GM12878 (cell line): ENCODE results near the gene DHX57. TPM values are rescaled to one million over a fixed set of nuclear protein-coding genes. Genes with fewer than 3 reads are reported as not detected.

Source experiments
- ATAC-seq: fragments of 200-7000 bp; cut with Tn5 transposase; 3 replicates; pipeline ENCODE4 v1.9.1; 2020; ENCODE audit warnings: mild to moderate bottlenecking, moderate library complexity
- BruUV-seq: library from RNA; stranded (reverse); fragments of 400-500 nt; replicated peaks from 2 replicates; lab custom pipeline; 2021; lab: Mats Ljungman, UMichigan
- CTCF ChIA-PET: fragments of 300-600 bp; sonication (Branson Sonifier 250); formaldehyde crosslinking; extraction: SDS; loops from one replicate; lab custom pipeline; 2021; ENCODE audit warnings: inconsistent platforms; lab: Yijun Ruan, JAX
- POLR2A ChIA-PET: fragments of 350-600 bp; formaldehyde crosslinking; extraction: SDS; loops from one replicate; lab custom pipeline; 2021; ENCODE audit warnings: inconsistent platforms; lab: Charles Lee
- RAD21 ChIA-PET: fragments of 300-600 bp; sonication (Branson Sonifier 250); formaldehyde crosslinking; loops from one replicate; lab custom pipeline; 2023; ENCODE audit warnings: antibody characterized with exemption; ENCODE audit not compliant: unreplicated experiment; lab: Charles Lee
- SMC1A ChIA-PET: fragments of 300-600 bp; sonication (Branson Sonifier 250); formaldehyde crosslinking; loops from one replicate; lab custom pipeline; 2023; ENCODE audit not compliant: unreplicated experiment, uncharacterized antibody; lab: Charles Lee
- DNase-seq: peaks from one replicate; pipeline ENCODE4 v3.0.0-alpha.2; 2011; ENCODE audit warnings: low read depth, low spot score
- FAIRE-seq: peaks from 3 replicates; lab custom pipeline; 2011; peaks lifted over from hg19 to GRCh38; lab: Jason Lieb, UNC
- H2AFZ ChIP-seq: 2 replicates; pipeline ENCODE4 v1.6.0; 2011; ENCODE audit warnings: low read depth, low read length, control low read depth; ENCODE audit not compliant: control insufficient read depth
- H3K27ac ChIP-seq: 2 replicates; pipeline ENCODE4 v1.5.1; 2011; ENCODE audit warnings: control low read depth; ENCODE audit not compliant: control insufficient read depth, insufficient read depth
- H3K27me3 ChIP-seq, 2 experiments: replicated peaks in 1 of 2; 2 replicates each; pipeline versions ENCODE4 v1.6.0 to v1.6.1; 2011; ENCODE audit warnings: low read length in 1 of 2; ENCODE audit not compliant: control insufficient read depth in 2 of 2, insufficient read depth in 2 of 2
- H3K36me3 ChIP-seq, 2 experiments: 2 replicates each; pipeline ENCODE4 v1.5.1; 2011; ENCODE audit warnings: low read length in 1 of 2; ENCODE audit not compliant: control insufficient read depth in 2 of 2, insufficient read depth in 2 of 2
- H3K4me1 ChIP-seq: 2 replicates; pipeline ENCODE4 v1.6.1; 2011; ENCODE audit warnings: mild to moderate bottlenecking, low read length, moderate library complexity, mixed read lengths; ENCODE audit not compliant: control insufficient read depth, insufficient read depth
- H3K4me2 ChIP-seq: 2 replicates; pipeline ENCODE4 v1.6.0; 2011; ENCODE audit warnings: control low read depth; ENCODE audit not compliant: control insufficient read depth, insufficient read depth
- H3K4me3 ChIP-seq: fragments of 200-600 bp; sonication (generic); 2 replicates; pipeline ENCODE4 v1.5.1; 2016
- H3K79me2 ChIP-seq: 2 replicates; pipeline ENCODE4 v1.6.0; 2011; ENCODE audit warnings: low read length; ENCODE audit not compliant: control insufficient read depth, insufficient read depth
- H3K9ac ChIP-seq: 2 replicates; pipeline ENCODE4 v1.8.0; 2011; ENCODE audit warnings: low read length, control low read depth, mixed read lengths; ENCODE audit not compliant: control insufficient read depth, insufficient read depth
- H3K9me3 ChIP-seq: replicated peaks from 3 replicates; pipeline ENCODE4 v1.5.1; 2011; ENCODE audit warnings: mild to moderate bottlenecking, low read length; ENCODE audit not compliant: control insufficient read depth, insufficient read depth
- H4K20me1 ChIP-seq: 2 replicates; pipeline ENCODE4 v1.6.0; 2011; ENCODE audit not compliant: control insufficient read depth, insufficient read depth
- BMI1 ChIP-seq: fragments of 450-650 bp; IDR thresholded peaks from 2 replicates; pipeline ENCODE4 v1.6.1; 2016; ENCODE audit warnings: mild to moderate bottlenecking, moderate library complexity, borderline replicate concordance
- BRCA1 ChIP-seq: IDR thresholded peaks from 2 replicates; pipeline ENCODE4 v1.6.1; 2011; ENCODE audit warnings: low read depth, low read length, improper control_type of control experiment
- EED ChIP-seq: sonication (generic); IDR thresholded peaks from 2 replicates; pipeline ENCODE4 v1.6.1; 2016; ENCODE audit warnings: antibody characterized with exemption, low read depth
- EP300 ChIP-seq, 2 experiments: fragments of 150-350 bp in 1 of 2; IDR thresholded peaks; 2 replicates each; pipeline ENCODE4 v1.6.1; 2011 to 2012; ENCODE audit warnings: low read depth in 2 of 2, low read length in 2 of 2, borderline replicate concordance in 1 of 2, improper control_type of control experiment in 1 of 2, inconsistent platforms in 1 of 2; ENCODE audit not compliant: control insufficient read depth in 1 of 2
- HCFC1 ChIP-seq: fragments of 150-350 bp; IDR thresholded peaks from 2 replicates; pipeline ENCODE4 v1.6.1; 2014; ENCODE audit warnings: low read length
- KAT2A ChIP-seq: conservative IDR thresholded peaks from 2 replicates; pipeline ENCODE4 v1.6.1; 2011; ENCODE audit warnings: low read depth, low read length; ENCODE audit not compliant: control insufficient read depth
- LARP7 ChIP-seq: fragments of 450-650 bp; IDR thresholded peaks from 2 replicates; pipeline ENCODE4 v1.6.1; 2017; ENCODE audit warnings: mild to moderate bottlenecking
- MTA3 ChIP-seq: IDR thresholded peaks from 2 replicates; pipeline ENCODE4 v1.6.1; 2012; ENCODE audit warnings: low read length, inconsistent platforms, borderline replicate concordance
- NBN ChIP-seq: fragments of 450-650 bp; IDR thresholded peaks from 2 replicates; pipeline ENCODE4 v1.6.1; 2016
- NFYB ChIP-seq: IDR thresholded peaks from 2 replicates; pipeline ENCODE4 v1.6.1; 2011; ENCODE audit warnings: low read depth, mild to moderate bottlenecking, low read length, improper control_type of control experiment, moderate library complexity; ENCODE audit not compliant: insufficient read depth
- PAX8 ChIP-seq: fragments of 450-650 bp; IDR thresholded peaks from 2 replicates; pipeline ENCODE4 v1.6.1; 2017; ENCODE audit warnings: mild to moderate bottlenecking, moderate library complexity
- POLR2A ChIP-seq: IDR thresholded peaks from 2 replicates; pipeline ENCODE4 v1.6.1; 2011; ENCODE audit warnings: low read depth, mild to moderate bottlenecking, low read length
- POLR2AphosphoS5 ChIP-seq: IDR thresholded peaks from 2 replicates; pipeline ENCODE4 v1.6.1; 2011; ENCODE audit warnings: mild to moderate bottlenecking, low read length, inconsistent platforms
- SPI1 ChIP-seq: IDR thresholded peaks from 2 replicates; pipeline ENCODE4 v1.6.1; 2011; ENCODE audit warnings: low read depth, mild to moderate bottlenecking, low read length, moderate library complexity, borderline replicate concordance; ENCODE audit not compliant: insufficient read depth
- TCF7 ChIP-seq: IDR thresholded peaks from 2 replicates; pipeline ENCODE4 v1.6.1; 2014; ENCODE audit warnings: antibody characterized with exemption, borderline replicate concordance
- ZNF217 ChIP-seq: fragments of 450-650 bp; IDR thresholded peaks from 2 replicates; pipeline ENCODE4 v1.6.1; 2017; ENCODE audit warnings: antibody characterized with exemption, mild to moderate bottlenecking
- ZNF274 ChIP-seq: IDR thresholded peaks from one replicate; pipeline ENCODE4 v1.8.0; 2011; ENCODE audit not compliant: insufficient read length, insufficient read depth
- WGBS: methylation state at CpG from one replicate; pipeline ENCODE4 v1.1.6; 2016; ENCODE audit warnings: low lambda C conversion rate; ENCODE audit not compliant: insufficient replicate concordance, insufficient coverage; ENCODE audit errors: missing lambda C conversion rate; 5-methylcytosine and 5-hydroxymethylcytosine counted together
- in situ Hi-C: fragments of 300-500 bp; cut with MboI; formaldehyde crosslinking; loops from 9 replicates; pipeline ENCODE4 v1.14.3; 2018; ENCODE audit warnings: mixed read lengths
- intact Hi-C: fragments of 100-400 bp; cut with micrococcal nuclease; formaldehyde crosslinking; loops from one replicate; pipeline ENCODE4 v1.14.2; 2022; ENCODE audit not compliant: unreplicated experiment
- polyA plus RNA-seq, 11 experiments: library from polyadenylated mRNA; depleted of rRNA in 4 of 11; unstranded in 6 of 11; stranded (reverse) in 5 of 11; fragments of >200 nt; fragmentation: Nextera tagmentation in 4 of 11; fragmentation: Illumina TruSeq in 1 of 11; extraction: Ambion mirVana in 4 of 11; extraction: Trizol in 1 of 11; gene quantifications; 1 replicate in 1 of 11; 2 replicates in 10 of 11; pipeline versions ENCODE4 v1.2.1 to v1.2.3, GENCODE V29; 2011 to 2016; ENCODE audit warnings: inconsistent platforms in 2 of 11, missing spikeins in 2 of 11, low read depth in 1 of 11
- total RNA-seq, 4 experiments: library from RNA; depleted of rRNA in 3 of 4; stranded (reverse); fragments of >200 nt in 3 of 4; fragmentation: Illumina TruSeq in 1 of 4; extraction: Trizol in 1 of 4; gene quantifications; 2 replicates each; pipeline versions ENCODE4 v1.2.1 to v1.2.3, GENCODE V29; 2013 to 2021
- TF ChIP-seq, protein P1 (sequence below): fragments of 450-650 bp; IDR thresholded peaks from 2 replicates; pipeline ENCODE4 v1.6.1; 2018; ENCODE audit warnings: borderline replicate concordance, mild to moderate bottlenecking; ENCODE audit not compliant: partially characterized antibody
- TF ChIP-seq, protein P2 (sequence below): fragments of 450-650 bp; IDR thresholded peaks from 2 replicates; pipeline ENCODE4 v1.6.1; 2018; ENCODE audit warnings: mild to moderate bottlenecking, low read depth, moderate library complexity; ENCODE audit not compliant: partially characterized antibody
- TF ChIP-seq, protein P3 (sequence below): IDR thresholded peaks from 2 replicates; pipeline ENCODE4 v1.6.1; 2012; ENCODE audit warnings: low read length, inconsistent platforms

Gene DHX57
- total and polyA plus RNA-seq, 10 of the 15 experiments (the other 5 are each of a cell fraction or from before 2014, with no cell fraction given): 6.5 to 18.0 (median 15.8) TPM

DNA sequence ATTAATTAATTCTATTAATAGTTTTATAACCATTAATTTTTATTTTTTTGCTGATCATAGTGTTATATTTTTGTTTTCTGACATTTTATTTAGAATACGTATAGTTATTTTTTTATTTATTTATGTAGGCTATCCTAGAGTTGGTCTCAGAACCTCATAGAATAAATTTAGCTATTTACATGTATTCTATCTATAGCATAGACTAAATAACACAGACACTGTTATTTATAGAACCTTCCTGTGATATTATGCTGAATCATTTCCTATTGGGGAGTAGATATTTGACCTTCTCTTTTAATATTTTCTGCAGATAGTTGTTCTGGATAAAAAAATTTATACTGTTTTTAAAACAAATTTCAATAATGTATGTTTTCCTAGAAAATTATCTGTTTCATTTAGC is 34.1 kb upstream of the DHX57 start:
- Histone ChIP-seq H3K9me3 (no peaks in the 10 kb centered on the region), H3K36me3 (no peaks in the 10 kb centered on the region), H4K20me1 (no peaks in the 10 kb centered on the region), H3K4me1 (peaks cover 24% of the 10 kb centered on the region), H3K4me3 (no peak overlapping the region), H3K27me3 (no peaks in the 10 kb centered on the region), H3K9ac (no peak overlapping the region), H3K79me2 (no peaks in the 10 kb centered on the region), H2AFZ (no peak overlapping the region), H3K4me2 (no peak overlapping the region), H3K27ac (no peak overlapping the region)
- ATAC-seq (no peak), DNase-seq (no peak), FAIRE-seq (no peak)
- WGBS: 34% methylated on average over 1 of the region's 1 CpG
- no TSS peak for BruUV-seq
- in situ Hi-C loops (no loop called here), intact Hi-C loops (no loop called here)
- RAD21 ChIA-PET: no interaction called here
- no peak for TF ChIP-seq PAX8
- TF ChIP-seq MTA3: no peak
- TF ChIP-seq HCFC1: no peak
- TF ChIP-seq, protein P1, sequence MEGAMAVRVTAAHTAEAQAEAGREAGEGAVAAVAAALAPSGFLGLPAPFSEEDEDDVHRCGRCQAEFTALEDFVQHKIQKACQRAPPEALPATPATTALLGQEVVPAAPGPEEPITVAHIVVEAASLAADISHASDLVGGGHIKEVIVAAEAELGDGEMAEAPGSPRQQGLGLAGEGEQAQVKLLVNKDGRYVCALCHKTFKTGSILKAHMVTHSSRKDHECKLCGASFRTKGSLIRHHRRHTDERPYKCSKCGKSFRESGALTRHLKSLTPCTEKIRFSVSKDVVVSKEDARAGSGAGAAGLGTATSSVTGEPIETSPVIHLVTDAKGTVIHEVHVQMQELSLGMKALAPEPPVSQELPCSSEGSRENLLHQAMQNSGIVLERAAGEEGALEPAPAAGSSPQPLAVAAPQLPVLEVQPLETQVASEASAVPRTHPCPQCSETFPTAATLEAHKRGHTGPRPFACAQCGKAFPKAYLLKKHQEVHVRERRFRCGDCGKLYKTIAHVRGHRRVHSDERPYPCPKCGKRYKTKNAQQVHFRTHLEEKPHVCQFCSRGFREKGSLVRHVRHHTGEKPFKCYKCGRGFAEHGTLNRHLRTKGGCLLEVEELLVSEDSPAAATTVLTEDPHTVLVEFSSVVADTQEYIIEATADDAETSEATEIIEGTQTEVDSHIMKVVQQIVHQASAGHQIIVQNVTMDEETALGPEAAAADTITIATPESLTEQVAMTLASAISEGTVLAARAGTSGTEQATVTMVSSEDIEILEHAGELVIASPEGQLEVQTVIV: no peak
- TF ChIP-seq KAT2A: no peak
- TF ChIP-seq NFYB: no peak
- no peak for TF ChIP-seq ZNF217
- TF ChIP-seq NBN: no peak
- TF ChIP-seq, protein P2, sequence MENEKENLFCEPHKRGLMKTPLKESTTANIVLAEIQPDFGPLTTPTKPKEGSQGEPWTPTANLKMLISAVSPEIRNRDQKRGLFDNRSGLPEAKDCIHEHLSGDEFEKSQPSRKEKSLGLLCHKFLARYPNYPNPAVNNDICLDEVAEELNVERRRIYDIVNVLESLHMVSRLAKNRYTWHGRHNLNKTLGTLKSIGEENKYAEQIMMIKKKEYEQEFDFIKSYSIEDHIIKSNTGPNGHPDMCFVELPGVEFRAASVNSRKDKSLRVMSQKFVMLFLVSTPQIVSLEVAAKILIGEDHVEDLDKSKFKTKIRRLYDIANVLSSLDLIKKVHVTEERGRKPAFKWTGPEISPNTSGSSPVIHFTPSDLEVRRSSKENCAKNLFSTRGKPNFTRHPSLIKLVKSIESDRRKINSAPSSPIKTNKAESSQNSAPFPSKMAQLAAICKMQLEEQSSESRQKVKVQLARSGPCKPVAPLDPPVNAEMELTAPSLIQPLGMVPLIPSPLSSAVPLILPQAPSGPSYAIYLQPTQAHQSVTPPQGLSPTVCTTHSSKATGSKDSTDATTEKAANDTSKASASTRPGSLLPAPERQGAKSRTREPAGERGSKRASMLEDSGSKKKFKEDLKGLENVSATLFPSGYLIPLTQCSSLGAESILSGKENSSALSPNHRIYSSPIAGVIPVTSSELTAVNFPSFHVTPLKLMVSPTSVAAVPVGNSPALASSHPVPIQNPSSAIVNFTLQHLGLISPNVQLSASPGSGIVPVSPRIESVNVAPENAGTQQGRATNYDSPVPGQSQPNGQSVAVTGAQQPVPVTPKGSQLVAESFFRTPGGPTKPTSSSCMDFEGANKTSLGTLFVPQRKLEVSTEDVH: no peak
- no peak for TF ChIP-seq POLR2AphosphoS5
- TF ChIP-seq LARP7: no peak
- no peak for TF ChIP-seq BRCA1
- no peak for TF ChIP-seq TCF7
- no peak for TF ChIP-seq BMI1
- TF ChIP-seq ZNF274: no peak
- no peak for TF ChIP-seq EP300 (IDR thresholded peaks at IDR 0.05; ENCODE audit: borderline replicate concordance in 1 of 2, control insufficient read depth in 1 of 2, low read depth in 2 of 2, low read length in 2 of 2)
- TF ChIP-seq POLR2A: no peak
- TF ChIP-seq SPI1: no peak
- TF ChIP-seq EED: no peak
- TF ChIP-seq, protein P3, sequence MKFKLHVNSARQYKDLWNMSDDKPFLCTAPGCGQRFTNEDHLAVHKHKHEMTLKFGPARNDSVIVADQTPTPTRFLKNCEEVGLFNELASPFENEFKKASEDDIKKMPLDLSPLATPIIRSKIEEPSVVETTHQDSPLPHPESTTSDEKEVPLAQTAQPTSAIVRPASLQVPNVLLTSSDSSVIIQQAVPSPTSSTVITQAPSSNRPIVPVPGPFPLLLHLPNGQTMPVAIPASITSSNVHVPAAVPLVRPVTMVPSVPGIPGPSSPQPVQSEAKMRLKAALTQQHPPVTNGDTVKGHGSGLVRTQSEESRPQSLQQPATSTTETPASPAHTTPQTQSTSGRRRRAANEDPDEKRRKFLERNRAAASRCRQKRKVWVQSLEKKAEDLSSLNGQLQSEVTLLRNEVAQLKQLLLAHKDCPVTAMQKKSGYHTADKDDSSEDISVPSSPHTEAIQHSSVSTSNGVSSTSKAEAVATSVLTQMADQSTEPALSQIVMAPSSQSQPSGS: no peak
- SMC1A ChIA-PET: no interaction called here
- CTCF ChIA-PET: interaction anchor here (1.0 kb wide), 1 partner anchor 13 kb away, joined by 3 read pairs; no protein-coding TSS in a partner anchor
- POLR2A ChIA-PET: interaction anchor here (0.6 kb wide), 1 partner anchor 132 kb away, joined by 3 read pairs; no protein-coding TSS in a partner anchor
